Measurements from ENCODE around the gene TMEM91.

DNA sequence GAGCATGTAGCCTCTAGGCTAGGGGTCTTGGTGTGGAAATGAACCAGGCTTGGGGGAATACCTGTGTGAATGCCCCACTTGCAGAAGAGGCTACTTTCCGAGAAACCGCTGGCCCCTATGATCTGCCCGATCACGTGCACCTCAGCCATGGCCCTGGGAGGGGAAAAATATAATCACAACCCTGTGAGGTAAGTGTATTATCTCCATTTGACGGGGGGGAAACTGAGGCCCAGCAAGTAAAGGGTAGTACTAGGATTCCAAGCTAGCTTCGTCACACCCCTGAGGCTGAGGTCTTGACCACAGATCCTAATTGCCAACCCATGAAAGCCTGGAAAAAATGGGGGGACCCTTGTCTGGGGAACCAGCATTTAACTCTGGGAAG is 13.0 kb upstream of the TMEM91 start:
- TF ChIP-seq, protein P1, sequence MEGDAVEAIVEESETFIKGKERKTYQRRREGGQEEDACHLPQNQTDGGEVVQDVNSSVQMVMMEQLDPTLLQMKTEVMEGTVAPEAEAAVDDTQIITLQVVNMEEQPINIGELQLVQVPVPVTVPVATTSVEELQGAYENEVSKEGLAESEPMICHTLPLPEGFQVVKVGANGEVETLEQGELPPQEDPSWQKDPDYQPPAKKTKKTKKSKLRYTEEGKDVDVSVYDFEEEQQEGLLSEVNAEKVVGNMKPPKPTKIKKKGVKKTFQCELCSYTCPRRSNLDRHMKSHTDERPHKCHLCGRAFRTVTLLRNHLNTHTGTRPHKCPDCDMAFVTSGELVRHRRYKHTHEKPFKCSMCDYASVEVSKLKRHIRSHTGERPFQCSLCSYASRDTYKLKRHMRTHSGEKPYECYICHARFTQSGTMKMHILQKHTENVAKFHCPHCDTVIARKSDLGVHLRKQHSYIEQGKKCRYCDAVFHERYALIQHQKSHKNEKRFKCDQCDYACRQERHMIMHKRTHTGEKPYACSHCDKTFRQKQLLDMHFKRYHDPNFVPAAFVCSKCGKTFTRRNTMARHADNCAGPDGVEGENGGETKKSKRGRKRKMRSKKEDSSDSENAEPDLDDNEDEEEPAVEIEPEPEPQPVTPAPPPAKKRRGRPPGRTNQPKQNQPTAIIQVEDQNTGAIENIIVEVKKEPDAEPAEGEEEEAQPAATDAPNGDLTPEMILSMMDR (IDR thresholded peaks at IDR 0.05; ENCODE audit: poor library complexity, severe bottlenecking): no peak
- TF ChIP-seq POLR2AphosphoS5 (IDR thresholded peaks at IDR 0.05) (no peak), RAD21 (conservative IDR thresholded peaks at IDR 0.05) (no peak), TAF1 (IDR thresholded peaks at IDR 0.05; ENCODE audit: low read depth) (no peak), MXI1 (conservative IDR thresholded peaks at IDR 0.05; ENCODE audit: poor library complexity, severe bottlenecking) (no peak), EZH2 (IDR thresholded peaks at IDR 0.05; ENCODE audit: borderline replicate concordance, insufficient read depth, low read length, poor library complexity, severe bottlenecking) (no peak), EP300 (conservative IDR thresholded peaks at IDR 0.05; ENCODE audit: poor library complexity, severe bottlenecking) (no peak), SMC3 (conservative IDR thresholded peaks at IDR 0.05; ENCODE audit: poor library complexity) (no peak)
- TF ChIP-seq, protein P2, sequence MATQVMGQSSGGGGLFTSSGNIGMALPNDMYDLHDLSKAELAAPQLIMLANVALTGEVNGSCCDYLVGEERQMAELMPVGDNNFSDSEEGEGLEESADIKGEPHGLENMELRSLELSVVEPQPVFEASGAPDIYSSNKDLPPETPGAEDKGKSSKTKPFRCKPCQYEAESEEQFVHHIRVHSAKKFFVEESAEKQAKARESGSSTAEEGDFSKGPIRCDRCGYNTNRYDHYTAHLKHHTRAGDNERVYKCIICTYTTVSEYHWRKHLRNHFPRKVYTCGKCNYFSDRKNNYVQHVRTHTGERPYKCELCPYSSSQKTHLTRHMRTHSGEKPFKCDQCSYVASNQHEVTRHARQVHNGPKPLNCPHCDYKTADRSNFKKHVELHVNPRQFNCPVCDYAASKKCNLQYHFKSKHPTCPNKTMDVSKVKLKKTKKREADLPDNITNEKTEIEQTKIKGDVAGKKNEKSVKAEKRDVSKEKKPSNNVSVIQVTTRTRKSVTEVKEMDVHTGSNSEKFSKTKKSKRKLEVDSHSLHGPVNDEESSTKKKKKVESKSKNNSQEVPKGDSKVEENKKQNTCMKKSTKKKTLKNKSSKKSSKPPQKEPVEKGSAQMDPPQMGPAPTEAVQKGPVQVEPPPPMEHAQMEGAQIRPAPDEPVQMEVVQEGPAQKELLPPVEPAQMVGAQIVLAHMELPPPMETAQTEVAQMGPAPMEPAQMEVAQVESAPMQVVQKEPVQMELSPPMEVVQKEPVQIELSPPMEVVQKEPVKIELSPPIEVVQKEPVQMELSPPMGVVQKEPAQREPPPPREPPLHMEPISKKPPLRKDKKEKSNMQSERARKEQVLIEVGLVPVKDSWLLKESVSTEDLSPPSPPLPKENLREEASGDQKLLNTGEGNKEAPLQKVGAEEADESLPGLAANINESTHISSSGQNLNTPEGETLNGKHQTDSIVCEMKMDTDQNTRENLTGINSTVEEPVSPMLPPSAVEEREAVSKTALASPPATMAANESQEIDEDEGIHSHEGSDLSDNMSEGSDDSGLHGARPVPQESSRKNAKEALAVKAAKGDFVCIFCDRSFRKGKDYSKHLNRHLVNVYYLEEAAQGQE (IDR thresholded peaks at IDR 0.05; ENCODE audit: borderline replicate concordance): no peak

Data from neural cell (in vitro differentiated cells).